Right lung (tissue), 10 donors: ENCODE measurements around the gene VPS9D1. TPM values are rescaled to one million over a fixed set of nuclear protein-coding genes. Genes with fewer than 3 reads are reported as not detected.

Source experiments
- DNase-seq, 2 donors: peaks; one replicate each; pipeline ENCODE4 v3.0.0-alpha.2; 2013
- long read RNA-seq, 8 donors: transcript quantifications; one replicate each; lab custom pipeline, GENCODE V29; 2026
- polyA plus RNA-seq, 5 donors: library from polyadenylated mRNA; unstranded; fragments of 120-200 nt; gene quantifications; one replicate each; pipeline versions ENCODE4 v1.2.1 to v1.2.3, GENCODE V29; 2013; ENCODE audit warnings: inconsistent platforms in 1 of 5, low replicate concordance in 1 of 5; ENCODE audit not compliant: insufficient read length in 5 of 5, insufficient read depth in 1 of 5

VPS9D1 gene
- 10 to 100 TPM in 3 of 5 donors, 1 to 10 TPM in 2; 7.7 to 17.1 (median 11.1) TPM for polyA plus RNA-seq
- long read RNA-seq, donor 1, partial matches to known transcripts = 0 of 1 reads
- long read RNA-seq, donor 1, other reads (novel, unspliced or antisense) = 0 of 1 reads
- long read RNA-seq, donor 2, partial matches to known transcripts = 0 of 2 reads
- long read RNA-seq, donor 2, other reads (novel, unspliced or antisense) = 0 of 2 reads
- long read RNA-seq, donor 3, partial matches to known transcripts = 5 of 5 reads
- long read RNA-seq, donor 3, other reads (novel, unspliced or antisense) = 0 of 5 reads
- long read RNA-seq, donor 4, partial matches to known transcripts = 0 of 1 reads
- long read RNA-seq, donor 4, other reads (novel, unspliced or antisense) = 0 of 1 reads
- long read RNA-seq, donor 5 = 0 reads
- long read RNA-seq, donor 6, partial matches to known transcripts = 9 of 9 reads
- long read RNA-seq, donor 6, other reads (novel, unspliced or antisense) = 0 of 9 reads
- long read RNA-seq, donor 7 = 0 reads
- long read RNA-seq, donor 8 = 0 reads

GRCh38 chr16:89720813-89721545, at the start of gene VPS9D1, which contains the start of gene ZNF276:
VPS9D1 (minus strand) TSS chr16:89720898; CDS start chr16:89720861, 37 bp downstream.
ZNF276 (plus strand) TSS chr16:89721537; CDS start chr16:89721641, 104 bp downstream.
- DNase-seq = peak; percentile 75 to 87

- DNase-seq = no peak
Observed at GRCh38 chr16:89770367-89770766, 49.7 kb upstream of the VPS9D1 start.

- no peak for DNase-seq
Observed at GRCh38 chr16:89765292-89765830, 44.7 kb upstream of the VPS9D1 start.

- DNase-seq = peak in 1 of 2 donors; percentile 9
Observed at GRCh38 chr16:89764711-89765201, 44.1 kb upstream of the VPS9D1 start.

DNA sequence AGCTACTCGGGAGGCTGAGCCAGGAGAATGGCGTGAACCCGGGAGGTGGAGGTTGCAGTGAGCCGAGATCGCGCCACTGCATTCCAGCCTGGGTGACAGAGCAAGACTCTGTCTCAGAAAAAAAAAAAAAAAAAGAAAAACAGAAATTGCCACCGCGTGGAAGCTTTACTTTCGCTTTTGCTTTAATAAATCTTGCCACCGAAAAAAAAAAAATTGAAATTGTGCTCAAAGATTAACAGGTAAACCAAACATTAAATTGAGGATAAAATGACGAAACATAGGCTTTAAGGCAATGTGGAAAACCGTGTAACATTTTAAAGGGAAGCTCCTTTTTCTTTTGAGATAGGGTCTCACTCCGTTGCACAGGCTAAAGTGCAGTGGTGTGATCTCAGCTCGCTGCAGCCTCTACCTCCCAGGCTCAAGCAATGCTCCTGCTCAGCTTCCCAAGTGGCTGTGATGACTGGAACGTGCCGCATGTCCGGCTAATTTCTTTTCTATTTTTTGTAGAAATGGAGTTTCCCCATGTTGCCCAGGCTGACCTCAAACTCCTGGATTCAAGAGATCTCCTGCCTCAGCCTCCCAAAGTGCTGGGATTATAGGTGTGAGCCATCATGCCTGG, 40.7 kb upstream of the VPS9D1 start:
- no peak for DNase-seq

DNA sequence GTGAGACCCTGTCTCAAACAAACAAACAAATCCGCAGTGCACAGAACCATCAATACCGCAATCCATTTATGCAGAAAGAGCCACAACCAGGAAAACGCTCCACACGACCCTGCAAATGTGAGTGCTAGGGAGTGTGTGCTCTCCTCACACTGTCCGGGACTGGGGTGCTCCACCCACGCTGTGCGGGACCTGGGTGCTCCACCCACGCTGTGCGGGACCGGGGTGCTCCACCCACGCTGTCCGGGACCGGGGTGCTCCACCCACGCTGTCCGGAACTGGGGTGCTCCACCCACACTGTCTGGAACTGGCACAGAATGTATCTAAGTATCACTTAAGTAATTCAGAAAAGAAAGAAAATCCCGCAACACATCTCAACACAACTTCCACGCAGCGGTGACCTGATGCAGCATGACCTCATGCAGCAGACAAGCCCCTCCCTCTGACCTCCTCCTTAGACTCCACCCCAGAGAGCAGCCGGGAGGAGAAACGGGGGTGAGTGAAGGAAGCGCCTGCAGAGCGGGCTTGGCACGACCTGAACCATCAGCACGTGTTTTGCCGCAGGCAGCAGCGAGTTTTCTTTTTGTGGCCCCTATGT, 39.1 kb upstream of the VPS9D1 start:
- DNase-seq = no peak

GRCh38 chr16:89749637-89750036, 28.9 kb upstream of the VPS9D1 start:
- DNase-seq = no peak

DNA sequence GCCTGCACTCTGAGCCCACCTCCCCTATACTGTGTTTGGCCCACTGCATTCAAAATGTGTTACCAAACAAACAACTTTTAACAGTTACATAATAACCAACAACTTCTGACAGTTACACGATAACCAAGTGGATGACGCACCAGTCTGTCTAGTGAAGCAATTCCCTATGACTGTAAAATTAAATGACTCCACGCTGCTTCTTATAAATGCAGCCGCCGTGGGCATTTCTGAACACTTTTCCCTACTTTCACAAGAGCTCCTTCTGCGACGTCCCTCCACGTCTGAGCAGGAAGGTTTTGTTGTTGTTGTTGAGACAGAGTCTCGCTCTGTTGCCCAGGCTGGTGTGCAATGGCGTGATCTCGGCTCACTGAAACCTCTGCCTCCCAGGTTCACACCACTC, 28.2 kb upstream of the VPS9D1 start:
- no peak for DNase-seq

DNA sequence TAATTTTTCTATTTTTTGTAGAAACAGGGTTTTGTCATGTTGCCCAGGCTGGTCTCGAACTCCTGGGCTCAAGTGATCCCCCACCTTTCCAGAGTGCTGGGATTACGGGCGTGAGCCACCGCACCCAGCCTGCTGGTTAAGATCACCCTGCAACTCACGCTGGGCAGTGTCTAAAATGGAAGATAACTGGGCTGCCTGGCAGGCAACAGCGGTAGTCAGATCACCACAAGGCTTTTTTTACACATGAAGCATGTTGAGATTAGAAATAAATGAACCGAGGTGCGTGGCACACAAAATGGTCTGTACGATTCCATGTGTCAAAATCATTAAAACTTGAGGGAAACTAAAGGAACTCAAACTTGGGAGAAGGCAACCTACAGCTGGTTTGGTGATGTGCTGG, 27.4 kb upstream of the VPS9D1 start:
- no peak for DNase-seq

DNA sequence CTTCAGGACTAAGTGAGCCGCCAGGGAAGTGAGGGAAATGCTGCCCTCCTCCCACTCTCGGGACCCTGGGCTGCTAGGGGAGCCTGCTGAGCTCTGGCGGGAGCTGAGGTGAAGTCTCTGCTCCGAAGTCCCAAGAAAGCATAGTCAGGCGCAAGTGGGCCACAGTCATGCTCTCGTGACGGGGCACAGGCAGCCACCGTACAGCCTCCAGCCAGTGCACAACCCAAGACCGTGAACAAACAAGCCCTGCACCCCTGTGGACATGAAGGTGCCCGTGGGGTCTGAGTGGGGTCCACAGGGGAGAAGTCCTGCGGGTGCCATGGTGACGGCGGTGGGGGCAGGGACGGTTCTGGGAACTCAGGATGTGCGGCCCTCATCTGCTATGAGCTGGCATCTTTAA, 25.3 kb upstream of the VPS9D1 start:
- DNase-seq = no peak

DNA sequence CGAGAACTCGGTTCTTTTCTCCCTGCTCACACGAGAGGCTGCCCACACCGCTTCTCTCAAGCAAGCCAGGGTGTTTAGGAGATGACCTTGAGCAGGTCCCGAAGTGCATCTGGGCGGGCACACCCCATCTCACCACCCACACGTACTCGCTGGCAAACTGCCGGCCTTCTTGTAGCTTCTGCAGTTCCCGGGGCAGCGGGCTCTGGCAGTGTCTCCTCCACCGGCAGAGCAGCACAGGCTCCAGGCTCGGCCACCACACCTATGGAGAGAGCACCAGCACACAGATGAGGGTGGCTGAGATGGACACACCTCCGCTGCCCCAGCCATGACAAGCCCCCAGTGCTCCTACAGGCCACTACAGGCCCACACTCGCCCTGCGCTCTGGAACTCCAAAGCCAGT, 24.1 kb upstream of the VPS9D1 start:
- no peak for DNase-seq

- no peak for DNase-seq
Observed at GRCh38 chr16:89742948-89743347, 22.2 kb upstream of the VPS9D1 start.

GRCh38 chr16:89741342-89742014, 20.8 kb upstream of the VPS9D1 start:
- DNase-seq = no peak

GRCh38 chr16:89739383-89739782, 18.7 kb upstream of the VPS9D1 start:
- DNase-seq = no peak

DNA sequence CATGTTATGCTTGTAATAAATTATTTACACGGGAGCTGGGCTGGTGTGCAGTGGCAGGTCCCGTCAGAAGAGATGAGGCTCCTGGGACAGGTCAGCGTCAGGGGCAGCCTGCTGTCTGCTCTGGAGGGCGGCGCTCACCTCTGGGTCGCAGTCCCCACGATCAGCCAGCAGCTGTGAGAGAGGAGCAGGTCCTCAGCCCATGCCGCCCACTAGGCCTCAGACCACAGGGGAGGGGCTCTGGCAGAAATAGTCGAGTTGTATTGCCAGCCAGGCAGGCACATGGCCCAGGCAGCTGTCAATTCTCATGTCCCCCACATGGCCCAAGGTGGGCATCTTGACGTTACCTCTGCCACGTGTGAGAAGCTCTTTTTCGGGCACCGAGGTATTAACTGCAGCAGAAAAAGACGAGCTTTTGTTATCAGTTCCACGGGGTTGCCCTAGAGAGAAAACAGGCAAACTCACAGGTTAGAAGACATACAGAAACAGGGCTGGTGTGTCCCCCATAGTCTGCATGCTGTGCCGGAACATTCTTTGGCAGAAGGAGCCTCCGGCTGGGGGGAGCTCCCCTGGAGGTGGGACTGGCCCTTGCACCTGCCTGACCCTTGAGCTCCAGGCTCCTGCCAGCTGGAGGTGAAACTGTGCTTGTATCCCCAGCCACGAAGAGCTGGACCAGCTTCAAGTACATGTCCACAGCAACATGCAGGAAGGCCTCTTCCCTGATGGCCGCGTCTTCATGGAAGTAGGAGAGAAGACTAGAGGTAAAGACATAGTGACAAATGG, 18.0 kb upstream of the VPS9D1 start:
- no peak for DNase-seq

- no peak for DNase-seq
Observed at GRCh38 chr16:89738072-89738377, 17.3 kb upstream of the VPS9D1 start.

DNA sequence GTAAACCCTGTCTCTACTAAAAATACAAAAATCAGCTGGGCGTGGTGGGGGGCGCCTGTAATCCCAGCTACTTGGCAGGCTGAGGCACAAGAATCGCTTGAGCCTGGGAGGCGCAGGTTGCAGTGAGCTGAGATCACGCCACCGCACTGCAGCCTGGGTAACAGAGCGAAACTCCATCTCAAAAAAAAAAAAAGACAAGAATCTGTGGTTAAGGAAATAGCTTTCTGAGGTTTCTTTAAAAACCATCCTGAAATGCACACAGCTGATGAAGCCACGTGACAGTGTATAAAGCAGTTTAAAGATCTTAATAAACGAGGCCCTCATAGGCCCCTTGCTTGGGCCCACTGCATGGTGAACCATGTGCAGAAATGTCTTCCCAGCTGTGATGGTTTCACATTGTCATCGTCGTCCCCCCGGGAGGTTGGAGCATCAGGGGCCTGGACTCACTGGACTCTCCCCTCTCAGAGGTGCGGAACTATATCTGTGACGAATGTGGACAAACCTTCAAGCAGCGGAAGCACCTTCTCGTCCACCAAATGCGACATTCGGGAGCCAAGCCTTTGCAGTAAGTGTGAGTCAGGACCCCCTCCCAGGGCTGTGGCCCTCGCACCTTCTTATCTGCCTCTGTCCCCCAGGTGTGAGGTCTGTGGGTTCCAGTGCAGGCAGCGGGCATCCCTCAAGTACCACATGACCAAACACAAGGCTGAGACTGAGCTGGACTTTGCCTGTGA, 16.8 kb upstream of the VPS9D1 start:
- DNase-seq = no peak

DNA sequence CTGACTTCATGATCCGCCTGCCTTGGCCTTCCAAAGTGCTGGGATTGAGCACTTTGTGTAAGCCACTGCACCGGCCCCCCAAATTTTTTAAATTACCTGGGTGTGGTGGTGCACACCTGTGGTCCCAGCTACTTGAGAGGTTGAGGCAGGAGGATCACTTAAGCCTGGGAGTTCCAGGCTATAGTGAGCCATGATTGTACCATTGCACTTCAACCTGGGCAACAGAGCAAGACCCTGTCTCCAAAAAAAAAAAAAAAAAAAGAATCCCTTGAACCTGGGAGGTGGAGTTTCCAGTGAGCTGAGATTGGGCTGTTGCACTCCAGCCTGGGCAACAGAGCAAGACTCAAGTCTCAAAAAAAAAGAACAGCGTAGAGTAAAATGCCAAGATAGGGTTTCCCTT, 15.9 kb upstream of the VPS9D1 start:
- DNase-seq = no peak

DNA sequence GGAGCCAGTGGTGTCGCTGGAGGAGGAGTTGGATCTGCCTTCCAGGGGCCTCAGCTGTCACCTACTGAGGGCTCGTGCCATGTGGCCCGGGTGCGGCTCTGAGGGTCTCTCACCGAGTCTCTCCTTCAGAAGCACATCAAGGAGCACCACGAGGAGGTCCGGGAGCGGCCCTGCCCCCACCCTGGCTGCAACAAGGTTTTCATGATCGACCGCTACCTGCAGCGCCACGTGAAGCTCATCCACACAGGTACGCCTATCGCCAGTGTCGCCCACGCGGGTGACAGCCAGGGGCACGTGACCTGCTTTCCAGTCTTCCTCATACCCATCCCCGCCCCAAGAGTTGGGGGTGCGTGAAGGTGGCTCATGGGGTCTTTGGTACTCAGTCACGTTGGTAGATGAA, 13.1 kb upstream of the VPS9D1 start:
- DNase-seq = no peak
